CD8-positive, alpha-beta memory T cell (primary cell): ENCODE data around the gene IDS. TPM values are rescaled to one million over a fixed set of nuclear protein-coding genes. Genes with fewer than 3 reads are reported as not detected.
"Not testable (repeated sequence)": the region's sequence is repeated elsewhere in the genome, so short reads cannot be mapped to it uniquely, and the experiment has no call there.

ENCODE experiments used
- CTCF ChIA-PET: fragments of 350-600 bp; sonication (Branson Sonifier 250); formaldehyde crosslinking; loops from one replicate; lab custom pipeline; 2021; ENCODE audit warnings: antibody characterized with exemption; lab: Charles Lee
- POLR2A ChIA-PET: fragments of 350-600 bp; sonication (Branson Sonifier 250); formaldehyde crosslinking; loops from one replicate; lab custom pipeline; 2021; ENCODE audit warnings: antibody characterized with exemption; lab: Charles Lee
- DNase-seq, 5 donors: peaks; one replicate each; pipeline versions ENCODE4 v3.0.0 to v3.0.0-alpha.2; 2020 to 2022; ENCODE audit warnings: mixed read lengths in 1 of 5
- H3K27ac ChIP-seq: one replicate; pipeline ENCODE4 v1.7.0; 2013; ENCODE audit warnings: low read depth, mild to moderate bottlenecking, low read length, moderate library complexity
- H3K27me3 ChIP-seq: 2 replicates; pipeline ENCODE4 v1.7.0; 2013; ENCODE audit warnings: low read length, mild to moderate bottlenecking; ENCODE audit not compliant: insufficient read depth, poor library complexity, severe bottlenecking
- H3K36me3 ChIP-seq: 2 replicates; pipeline ENCODE4 v1.7.0; 2013; ENCODE audit warnings: mild to moderate bottlenecking, low read length, moderate library complexity; ENCODE audit not compliant: insufficient read depth
- H3K4me1 ChIP-seq: 2 replicates; pipeline ENCODE4 v1.7.0; 2013; ENCODE audit warnings: mild to moderate bottlenecking, low read length, moderate library complexity; ENCODE audit not compliant: insufficient read depth
- H3K4me3 ChIP-seq: 2 replicates; pipeline ENCODE4 v1.7.0; 2013; ENCODE audit warnings: mild to moderate bottlenecking, low read length
- H3K9me3 ChIP-seq: 2 replicates; pipeline ENCODE4 v1.7.0; 2013; ENCODE audit warnings: mild to moderate bottlenecking, low read length
- H3K27ac Mint-ChIP-seq, 8 donors: one replicate each; pipeline ENCODE4 v1.8.0; 2020 to 2021; ENCODE audit warnings: mixed read lengths in 8 of 8, mild to moderate bottlenecking in 6 of 8, inconsistent platforms in 3 of 8, moderate library complexity in 3 of 8
- H3K27me3 Mint-ChIP-seq, 2 donors: one replicate each; pipeline ENCODE4 v1.8.0; 2020 to 2021; ENCODE audit warnings: mixed read lengths in 2 of 2, mild to moderate bottlenecking in 1 of 2, moderate library complexity in 1 of 2
- H3K36me3 Mint-ChIP-seq, 3 donors: one replicate each; pipeline ENCODE4 v1.8.0; 2020 to 2021; ENCODE audit warnings: mixed read lengths in 3 of 3, inconsistent platforms in 1 of 3, mild to moderate bottlenecking in 1 of 3
- H3K4me1 Mint-ChIP-seq, 3 donors: one replicate each; pipeline ENCODE4 v1.8.0; 2020 to 2021; ENCODE audit warnings: mixed read lengths in 3 of 3, inconsistent platforms in 1 of 3, mild to moderate bottlenecking in 1 of 3
- H3K4me3 Mint-ChIP-seq, 7 donors: one replicate each; pipeline ENCODE4 v1.8.0; 2020 to 2021; ENCODE audit warnings: mixed read lengths in 7 of 7, mild to moderate bottlenecking in 6 of 7, moderate library complexity in 4 of 7, inconsistent platforms in 2 of 7
- H3K9me3 Mint-ChIP-seq, 5 donors: one replicate each; pipeline ENCODE4 v1.8.0; 2020 to 2022; ENCODE audit warnings: mixed read lengths in 5 of 5, mild to moderate bottlenecking in 3 of 5, moderate library complexity in 2 of 5, inconsistent platforms in 1 of 5
- polyA plus RNA-seq: library from polyadenylated mRNA; unstranded; fragments of 300-500 nt; fragmentation: Illumina TruSeq; gene quantifications from one replicate; pipeline ENCODE4 v1.2.3, GENCODE V29; 2021
- total RNA-seq, 2 experiments: library from RNA; stranded (reverse); gene quantifications; one replicate each; pipeline ENCODE4 v1.2.3, GENCODE V29; 2021

Gene IDS
- total and polyA plus RNA-seq, 3 experiments from 2014 or later: 84.6 to 145 (median 86.0) TPM

GRCh38 chrX:149525903-149526302 is 20.8 kb upstream of the IDS start:
- Mint-ChIP-seq H3K4me1 (peaks cover 23 to 53% (median 39%) of the 10 kb centered on the region in 3 donors), H3K4me3 (peak overlapping the region; percentile 45 to 70 (median 59)), H3K27ac (peak overlapping the region; percentile 92 to 99 (median 96))
- ChIA-PET POLR2A (interaction anchor here (1.1 kb wide), 2 partner anchors 13 to 15 kb away, joined by 5 to 7 read pairs; partner anchors contain the start of gene EOLA1), CTCF (interaction anchor here (1.1 to 1.3 kb wide), 3 partner anchors 13 to 15 kb away, joined by 3 to 11 read pairs (median 4); partner anchors contain the start of gene EOLA1)
- H3K4me3 ChIP-seq, H3K27me3 Mint-ChIP-seq, H3K27me3 ChIP-seq, H3K36me3 ChIP-seq, H3K9me3 Mint-ChIP-seq, H3K9me3 ChIP-seq, H3K36me3 Mint-ChIP-seq: not testable (repeated sequence)
- Histone ChIP-seq H3K4me1 (peaks cover 42% of the 10 kb centered on the region), H3K27ac (peak overlapping the region; percentile 78)
- DNase-seq: peak; percentile 5 to 68 (median 63)

DNA sequence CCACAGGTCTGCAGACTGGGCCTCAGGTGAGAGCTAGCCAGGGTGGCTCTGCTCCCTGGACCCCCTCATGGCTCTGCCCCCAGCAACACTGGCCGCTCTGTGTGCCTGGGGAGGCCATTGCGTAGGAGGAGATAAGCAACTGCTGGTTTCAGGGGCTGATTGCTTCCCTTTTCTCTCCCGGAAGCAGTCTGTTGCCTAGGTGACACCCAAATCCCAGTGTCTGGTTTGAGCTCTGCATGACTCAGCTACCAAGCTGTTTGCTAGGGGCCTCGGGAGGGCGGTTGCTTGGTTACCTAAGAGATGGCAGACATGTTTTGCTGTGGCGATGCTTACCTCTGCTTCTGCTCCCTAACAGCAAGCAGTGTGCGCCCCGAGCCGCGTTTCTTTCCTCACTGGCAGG is 20.3 kb upstream of the IDS start:
- H3K4me1 ChIP-seq: peaks cover 42% of the 10 kb centered on the region
- peaks cover 28 to 58% (median 44%) of the 10 kb centered on the region in 3 donors for H3K4me1 Mint-ChIP-seq
- POLR2A ChIA-PET, H3K36me3 Mint-ChIP-seq, H3K9me3 ChIP-seq, H3K9me3 Mint-ChIP-seq, H3K27me3 Mint-ChIP-seq, H3K27me3 ChIP-seq, H3K4me3 ChIP-seq, H3K36me3 ChIP-seq: not testable (repeated sequence)
- DNase-seq: peak; percentile 55 to 92 (median 74)
- H3K27ac ChIP-seq: peak overlapping the region; percentile 78
- CTCF ChIA-PET: interaction anchor here (1.2 kb wide), 1 partner anchor 14 kb away, joined by 3 read pairs; no protein-coding TSS in a partner anchor
- peak overlapping the region; percentile 92 to 99 (median 96) for H3K27ac Mint-ChIP-seq
- peak overlapping the region in 6 of 7 donors; percentile 50 to 72 (median 58) for H3K4me3 Mint-ChIP-seq

DNA sequence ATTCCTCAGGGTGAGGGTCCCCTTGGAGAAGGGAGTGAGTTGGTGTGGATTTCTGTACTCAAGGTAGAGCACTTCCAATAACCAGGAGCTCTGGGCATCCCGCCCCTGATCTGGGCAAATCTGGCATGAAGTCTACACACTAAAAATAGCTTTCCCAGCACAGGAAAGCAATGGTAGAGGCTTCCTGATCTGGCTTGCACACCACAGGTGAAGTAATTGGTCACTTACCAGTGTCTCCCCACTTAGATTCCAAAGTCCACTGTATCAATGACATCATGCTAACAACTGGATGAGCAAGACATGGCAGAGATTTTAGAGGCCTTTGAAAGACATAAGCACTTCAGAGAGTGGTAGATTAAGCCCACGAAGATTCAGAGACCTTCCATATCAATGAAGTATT is 17.8 kb upstream of the IDS start:
- H3K27ac Mint-ChIP-seq: peak overlapping the region in 7 of 8 donors; percentile 70 to 98 (median 86)
- H3K4me1 ChIP-seq: peaks cover 42% of the 10 kb centered on the region
- no peak overlapping the region for H3K4me3 ChIP-seq

DNA sequence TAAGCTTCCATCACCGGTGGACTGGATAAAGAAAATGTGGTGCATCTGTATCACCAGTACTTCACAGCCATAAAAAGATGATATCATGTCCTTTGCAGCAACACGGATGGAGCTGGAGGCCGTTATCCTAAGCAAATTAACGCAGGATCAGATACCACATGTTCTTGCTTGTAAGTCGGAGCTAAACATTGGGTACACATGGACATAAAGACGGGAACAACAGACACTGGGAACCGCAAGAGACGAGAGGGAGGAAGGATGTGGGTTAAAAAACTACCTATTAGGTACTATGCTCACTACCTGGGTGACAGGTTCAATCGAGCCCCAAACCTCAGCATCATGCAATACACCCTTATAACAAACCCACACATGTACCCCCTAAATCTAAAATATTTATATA is 16.3 kb upstream of the IDS start:
- Histone ChIP-seq H3K4me3 (peak overlapping the region; percentile 22), H3K27ac (peak overlapping the region; percentile 38), H3K27me3 (no peaks in the 10 kb centered on the region), H3K9me3 (no peaks in the 10 kb centered on the region), H3K36me3 (no peaks in the 10 kb centered on the region), H3K4me1 (peaks cover 40% of the 10 kb centered on the region)
- Mint-ChIP-seq H3K27ac (peak overlapping the region; percentile 86 to 98 (median 94)), H3K36me3 (no peaks in the 10 kb centered on the region), H3K27me3 (peaks cover 0 to 7% of the 10 kb centered on the region in 2 donors), H3K4me3 (peak overlapping the region; percentile 53 to 80 (median 73)), H3K9me3 (no peaks in the 10 kb centered on the region), H3K4me1 (peaks cover 28 to 73% (median 44%) of the 10 kb centered on the region in 3 donors)
- ChIA-PET POLR2A (interaction anchor here (0.6 to 3.7 kb wide), 4 partner anchors 9 to 88 kb away, joined by 3 to 12 read pairs (median 9); partner anchors contain the start of genes EOLA1 and IDS), CTCF (interaction anchor here (1.7 to 3.5 kb wide), 2 partner anchors 9 to 16 kb away, joined by 5 to 18 read pairs; partner anchors contain the start of gene IDS)
- DNase-seq: peak in 4 of 5 donors; percentile 10 to 67 (median 58)

More for the DNA sequence above, 17.8 kb upstream of the IDS start:
- Mint-ChIP-seq H3K4me1 (peaks cover 33 to 74% (median 51%) of the 10 kb centered on the region in 3 donors), H3K4me3 (no peak overlapping the region), H3K9me3 (no peaks in the 10 kb centered on the region), H3K36me3 (no peaks in the 10 kb centered on the region), H3K27me3 (peaks cover 0 to 7% of the 10 kb centered on the region in 2 donors)
- CTCF ChIA-PET: interaction anchor here (1.7 to 3.5 kb wide), 2 partner anchors 11 to 18 kb away, joined by 5 to 18 read pairs; partner anchors contain the start of gene IDS
- Histone ChIP-seq H3K9me3 (no peaks in the 10 kb centered on the region), H3K27me3 (no peaks in the 10 kb centered on the region), H3K36me3 (no peaks in the 10 kb centered on the region), H3K27ac (no peak overlapping the region)
- POLR2A ChIA-PET: interaction anchor here (2.1 to 3.7 kb wide), 2 partner anchors 17 to 18 kb away, joined by 11 to 12 read pairs; partner anchors contain the start of genes EOLA1 and IDS
- no peak for DNase-seq

- H3K27me3 ChIP-seq, H3K36me3 Mint-ChIP-seq, H3K27me3 Mint-ChIP-seq, H3K4me3 ChIP-seq, H3K9me3 Mint-ChIP-seq, DNase-seq, H3K36me3 ChIP-seq, H3K9me3 ChIP-seq: not testable (repeated sequence)
- ChIA-PET POLR2A (interaction anchor here (2.1 to 3.7 kb wide), 2 partner anchors 16 to 19 kb away, joined by 11 to 12 read pairs; partner anchors contain the start of genes EOLA1 and IDS), CTCF (interaction anchor here (3.5 kb wide), 1 partner anchor 8 kb away, joined by 18 read pairs; no protein-coding TSS in a partner anchor)
- peak overlapping the region; percentile 38 for H3K27ac ChIP-seq
- peak overlapping the region; percentile 43 to 98 (median 94) for H3K27ac Mint-ChIP-seq
- H3K4me3 Mint-ChIP-seq: peak overlapping the region; percentile 53 to 80 (median 73)
- H3K4me1 ChIP-seq: peaks cover 35% of the 10 kb centered on the region
- peaks cover 31 to 75% (median 41%) of the 10 kb centered on the region in 3 donors for H3K4me1 Mint-ChIP-seq
These were observed 15.7 kb upstream of the IDS start for GRCh38 chrX:149520636-149521277.

DNA sequence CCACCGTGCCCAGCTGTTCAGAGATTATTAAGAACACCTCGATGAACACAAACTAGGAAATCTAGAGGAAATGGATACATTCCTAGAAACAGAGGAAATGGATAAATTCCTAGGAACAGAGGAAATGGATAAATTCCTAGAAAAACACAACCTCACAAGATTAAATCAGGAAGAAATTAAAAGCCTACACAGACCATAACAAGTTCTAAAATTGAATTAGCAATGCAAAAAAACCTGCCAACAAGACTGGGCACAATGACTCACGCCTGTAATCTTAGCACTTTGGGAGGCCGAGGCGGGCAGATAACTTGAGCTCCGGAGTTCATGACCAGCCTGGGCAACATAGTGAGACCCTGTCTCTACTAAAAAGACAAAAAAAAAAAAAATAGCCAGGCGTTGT is 13.1 kb upstream of the IDS start:
- Histone ChIP-seq H3K9me3 (no peaks in the 10 kb centered on the region), H3K4me3 (no peak overlapping the region), H3K36me3 (no peaks in the 10 kb centered on the region), H3K27me3 (no peaks in the 10 kb centered on the region), H3K4me1 (peaks cover 40% of the 10 kb centered on the region), H3K27ac (no peak overlapping the region)
- Mint-ChIP-seq H3K36me3 (no peaks in the 10 kb centered on the region), H3K27ac (peak overlapping the region in 1 of 8 donors; percentile 75), H3K4me3 (no peak overlapping the region), H3K4me1 (peaks cover 47 to 86% (median 66%) of the 10 kb centered on the region in 3 donors), H3K9me3 (no peaks in the 10 kb centered on the region), H3K27me3 (peaks cover 0 to 7% of the 10 kb centered on the region in 2 donors)
- ChIA-PET POLR2A (no interaction called here), CTCF (no interaction called here)
- DNase-seq: no peak

DNA sequence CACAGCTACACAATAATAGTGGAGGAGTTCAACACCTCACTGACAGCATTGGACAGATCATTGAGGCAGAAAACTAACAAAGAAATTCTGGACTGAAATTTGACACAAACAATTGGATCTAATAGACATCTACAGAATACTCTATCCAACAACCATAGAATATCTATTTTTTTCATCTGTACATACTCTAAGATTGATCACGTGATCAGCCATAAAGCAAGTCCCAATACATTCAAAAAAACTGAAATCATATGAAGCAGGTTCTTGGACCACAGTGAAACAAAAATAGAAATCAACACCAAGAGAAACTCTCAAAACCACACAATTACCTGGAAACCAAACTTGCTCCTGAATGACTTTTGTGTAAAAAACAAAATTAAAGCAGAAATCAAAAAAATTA is 12.2 kb upstream of the IDS start:
- POLR2A ChIA-PET: interaction anchor here (0.6 to 0.7 kb wide), 2 partner anchors 21 to 24 kb away, joined by 3 read pairs; partner anchors contain the start of gene EOLA1

More for the DNA sequence above, 12.2 kb upstream of the IDS start:
- Histone ChIP-seq H3K27ac (no peak overlapping the region), H3K4me1 (peaks cover 39% of the 10 kb centered on the region), H3K4me3 (no peak overlapping the region), H3K9me3 (no peaks in the 10 kb centered on the region), H3K27me3 (no peaks in the 10 kb centered on the region), H3K36me3 (no peaks in the 10 kb centered on the region)
- H3K9me3 Mint-ChIP-seq: no peaks in the 10 kb centered on the region
- CTCF ChIA-PET: no interaction called here
- H3K36me3 Mint-ChIP-seq: no peaks in the 10 kb centered on the region
- H3K27ac Mint-ChIP-seq: peak overlapping the region in 2 of 8 donors; percentile 5 to 78
- DNase-seq: no peak
- peaks cover 0 to 7% of the 10 kb centered on the region in 2 donors for H3K27me3 Mint-ChIP-seq
- H3K4me1 Mint-ChIP-seq: peaks cover 47 to 83% (median 63%) of the 10 kb centered on the region in 3 donors
- H3K4me3 Mint-ChIP-seq: no peak overlapping the region
